Measurements from ENCODE around the gene SERPINA9.

SERPINA9 gene

GRCh38 chr14:94469261-94469660 is 6.7 kb downstream of the SERPINA9 start:
- no peak overlapping the region for H3K4me3 ChIP-seq
- peak; percentile 49 for DNase-seq (ENCODE audit: low spot score)
- TF ChIP-seq CTCF (IDR thresholded peaks at IDR 0.05), result no peak

GRCh38 chr14:94467728-94468520 is 8.1 kb downstream of the SERPINA9 start:
- TF ChIP-seq CTCF (IDR thresholded peaks at IDR 0.05), result no peak
- Histone ChIP-seq H3K4me3 (no peak overlapping the region), H3K27ac (no peak overlapping the region)
- peak; percentile 7 for DNase-seq (ENCODE audit: low spot score)

More at GRCh38 chr14:94469261-94469660, 6.7 kb downstream of the SERPINA9 start:
- no peak overlapping the region for H3K27ac ChIP-seq

GRCh38 chr14:94466706-94467370 is 9.2 kb downstream of the SERPINA9 start:
- no peak for TF ChIP-seq CTCF (IDR thresholded peaks at IDR 0.05)
- DNase-seq (ENCODE audit: low spot score), result peak; percentile 36
- Histone ChIP-seq H3K27ac (no peak overlapping the region), H3K4me3 (no peak overlapping the region)

GRCh38 chr14:94465042-94465441 is 11.0 kb downstream of the SERPINA9 start:
- peak; percentile 17 for DNase-seq (ENCODE audit: low spot score)
- no peak overlapping the region for H3K27ac ChIP-seq
- no peak overlapping the region for H3K4me3 ChIP-seq
- TF ChIP-seq CTCF (IDR thresholded peaks at IDR 0.05), result no peak

- no peak for DNase-seq (ENCODE audit: low spot score)
- no peak for TF ChIP-seq CTCF (IDR thresholded peaks at IDR 0.05)
- H3K27ac ChIP-seq, result no peak overlapping the region
- no peak overlapping the region for H3K4me3 ChIP-seq
These were observed 11.7 kb downstream of the SERPINA9 start for GRCh38 chr14:94464290-94464689.

GRCh38 chr14:94462763-94463572 is 13.0 kb downstream of the SERPINA9 start:
- TF ChIP-seq CTCF (IDR thresholded peaks at IDR 0.05), result no peak

More at GRCh38 chr14:94462763-94463572, 13.0 kb downstream of the SERPINA9 start:
- H3K27ac ChIP-seq, result no peak overlapping the region
- no peak overlapping the region for H3K4me3 ChIP-seq
- peak; percentile 41 for DNase-seq (ENCODE audit: low spot score)

Data from coronary artery (tissue), 2 donors.